ENCODE data around the gene METTL21C. TPM values are rescaled to one million over a fixed set of nuclear protein-coding genes. Genes with fewer than 3 reads are reported as not detected.
A peak's percentile ranks its signal among the peaks of the same experiment; 100 is the strongest.

Gene METTL21C
- total RNA-seq, 2 donors from 2014 or later, result not detected

- peaks cover 26% of the 10 kb centered on the region for H3K36me3 Mint-ChIP-seq
- peaks cover 0 to 4% of the 10 kb centered on the region in 2 donors for H3K4me1 Mint-ChIP-seq (ENCODE audit: low read depth in 2 of 2)
- no peak overlapping the region for H3K27ac Mint-ChIP-seq
- no peaks in the 10 kb centered on the region for H3K9me3 Mint-ChIP-seq
- ATAC-seq (no peak), DNase-seq (ENCODE audit: low spot score) (no peak)
- no peak overlapping the region for H3K4me3 Mint-ChIP-seq
- no peaks in the 10 kb centered on the region for H3K27me3 Mint-ChIP-seq
Observed at GRCh38 chr13:102670130-102670529, 24.7 kb downstream of the METTL21C start.

GRCh38 chr13:102667911-102668310 is 26.9 kb downstream of the METTL21C start:
- Mint-ChIP-seq H3K36me3 (peaks cover 30% of the 10 kb centered on the region), H3K27ac (no peak overlapping the region), H3K4me3 (no peak overlapping the region), H3K27me3 (no peaks in the 10 kb centered on the region), H3K4me1 (ENCODE audit: low read depth in 2 of 2) (peaks cover 0 to 4% of the 10 kb centered on the region in 2 donors), H3K9me3 (no peaks in the 10 kb centered on the region)
- DNase-seq (ENCODE audit: low spot score) (no peak), ATAC-seq (no peak)

DNA sequence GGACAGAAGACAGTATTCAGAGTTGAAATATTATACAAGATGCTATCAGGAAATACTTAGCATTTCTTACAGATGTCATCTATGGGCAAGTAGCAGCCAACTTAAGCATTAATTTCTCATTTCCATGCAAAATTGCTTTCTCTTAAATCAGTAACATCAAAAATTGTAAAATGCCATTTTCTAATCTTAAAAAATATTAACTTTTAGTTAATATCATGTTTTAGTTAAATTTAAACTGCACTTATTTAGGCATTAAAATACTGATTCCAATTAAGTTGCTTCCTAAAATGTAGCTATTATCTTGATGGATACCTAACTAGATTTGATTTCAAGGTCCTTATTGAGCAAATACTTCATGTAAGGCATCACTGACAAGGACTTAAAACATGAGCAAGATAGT is 27.8 kb downstream of the METTL21C start:
- Mint-ChIP-seq H3K27ac (no peak overlapping the region), H3K27me3 (no peaks in the 10 kb centered on the region), H3K4me3 (no peak overlapping the region), H3K36me3 (peaks cover 30% of the 10 kb centered on the region), H3K4me1 (ENCODE audit: low read depth in 2 of 2) (peaks cover 0 to 6% of the 10 kb centered on the region in 2 donors), H3K9me3 (no peaks in the 10 kb centered on the region)
- DNase-seq (ENCODE audit: low spot score) (no peak), ATAC-seq (no peak)

DNA sequence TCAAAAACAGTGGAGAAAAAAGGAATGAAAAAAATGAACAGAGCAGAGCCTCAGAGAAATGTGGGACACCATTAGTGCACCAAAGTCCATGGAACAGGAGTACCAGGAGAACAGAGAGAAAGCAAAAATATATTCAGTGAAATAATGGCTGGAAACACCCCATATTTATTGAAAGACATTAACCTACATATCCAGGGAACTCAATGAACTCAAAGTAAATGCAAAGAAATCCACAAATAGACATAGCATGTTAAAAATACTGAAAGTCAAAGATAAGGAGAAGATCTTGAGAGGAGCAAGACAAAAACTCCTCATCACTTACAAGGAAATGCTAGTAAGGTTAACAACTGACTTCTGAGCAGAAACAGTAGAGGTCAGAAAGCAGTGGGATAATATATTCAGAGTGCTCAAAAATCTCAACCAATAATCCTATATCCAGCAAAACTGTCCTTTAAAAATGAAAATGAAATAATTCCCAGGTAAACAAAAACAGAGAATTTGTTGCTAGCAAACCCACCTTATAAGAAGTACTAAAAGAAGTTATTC is 35.6 kb downstream of the METTL21C start:
- Mint-ChIP-seq H3K27me3 (no peaks in the 10 kb centered on the region), H3K9me3 (no peaks in the 10 kb centered on the region), H3K36me3 (peaks cover 22% of the 10 kb centered on the region), H3K4me3 (no peak overlapping the region), H3K4me1 (ENCODE audit: low read depth in 2 of 2) (peaks cover 0 to 3% of the 10 kb centered on the region in 2 donors), H3K27ac (no peak overlapping the region)
- DNase-seq (ENCODE audit: low spot score) (no peak), ATAC-seq (no peak)

DNA sequence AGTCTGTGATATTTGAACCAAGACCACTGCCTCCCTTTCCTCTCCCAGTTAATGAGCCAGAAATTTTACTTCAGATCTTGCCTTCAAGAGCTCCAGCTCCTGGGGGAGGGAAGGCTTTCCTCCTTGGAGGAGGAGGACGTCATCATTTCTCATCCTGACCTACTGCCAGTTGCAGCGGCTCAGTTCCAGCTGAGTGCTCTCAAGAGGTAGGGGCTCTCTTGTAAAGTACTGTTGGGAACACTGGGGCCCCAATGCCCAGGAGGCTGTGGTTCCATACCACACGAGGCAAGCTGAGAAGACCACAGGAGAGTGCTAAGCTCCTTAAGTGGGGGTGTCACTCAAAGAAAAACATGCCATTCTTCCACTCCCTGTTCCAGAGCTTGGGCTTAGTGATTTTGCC is 36.2 kb downstream of the METTL21C start:
- no peaks in the 10 kb centered on the region for H3K27me3 Mint-ChIP-seq
- no peak for ATAC-seq
- no peak for DNase-seq (ENCODE audit: low spot score)
- peaks cover 18% of the 10 kb centered on the region for H3K36me3 Mint-ChIP-seq
- peaks cover 0 to 3% of the 10 kb centered on the region in 2 donors for H3K4me1 Mint-ChIP-seq (ENCODE audit: low read depth in 2 of 2)
- H3K27ac Mint-ChIP-seq, result no peak overlapping the region
- no peaks in the 10 kb centered on the region for H3K9me3 Mint-ChIP-seq
- no peak overlapping the region for H3K4me3 Mint-ChIP-seq

DNA sequence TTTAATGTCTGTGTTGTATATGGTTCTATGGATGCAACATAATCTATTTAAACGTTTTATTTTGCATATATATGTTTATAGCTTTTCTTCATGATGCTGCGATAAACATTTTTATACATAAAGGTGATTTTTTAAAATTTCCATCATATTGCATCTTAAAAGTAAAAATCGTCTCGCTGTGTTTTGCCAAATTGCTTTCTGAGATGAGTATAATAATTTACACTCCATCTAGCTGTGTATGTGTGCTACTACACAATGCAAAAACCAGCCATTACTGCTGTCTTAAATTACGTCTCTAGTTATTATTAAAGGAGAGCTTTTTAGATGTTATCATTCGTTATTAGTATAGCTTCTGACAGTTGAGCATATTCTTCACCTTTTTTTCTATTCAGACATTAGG is 37.2 kb downstream of the METTL21C start:
- peaks cover 18% of the 10 kb centered on the region for H3K36me3 Mint-ChIP-seq

DNA sequence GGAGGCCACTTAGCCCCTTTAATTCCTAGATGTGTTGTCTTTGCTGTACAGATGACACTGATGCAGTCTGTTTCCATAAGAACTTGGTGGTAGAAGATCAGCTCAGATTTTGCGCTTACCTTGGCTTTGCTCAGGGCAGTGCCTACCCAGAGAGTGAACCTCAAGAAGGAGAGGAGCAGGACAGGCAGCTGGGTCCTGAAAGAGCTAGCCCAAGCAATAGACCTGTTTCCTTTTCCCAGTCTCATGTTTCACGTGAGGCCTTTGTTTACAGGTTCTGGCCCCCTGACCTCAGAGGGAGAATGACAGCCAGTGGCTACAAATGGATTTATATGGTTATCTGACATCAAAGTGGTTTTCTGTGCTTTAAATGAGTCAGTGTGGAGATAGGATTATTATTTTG is 40.1 kb downstream of the METTL21C start:
- Mint-ChIP-seq H3K4me1 (ENCODE audit: low read depth in 2 of 2) (no peaks in the 10 kb centered on the region), H3K4me3 (no peak overlapping the region), H3K27ac (no peak overlapping the region), H3K9me3 (no peaks in the 10 kb centered on the region), H3K27me3 (no peaks in the 10 kb centered on the region), H3K36me3 (peaks cover 18% of the 10 kb centered on the region)
- DNase-seq (ENCODE audit: low spot score) (no peak), ATAC-seq (no peak)

More for the DNA sequence above, 37.2 kb downstream of the METTL21C start:
- ATAC-seq (no peak), DNase-seq (ENCODE audit: low spot score) (no peak)
- H3K4me1 Mint-ChIP-seq (ENCODE audit: low read depth in 2 of 2), result peaks cover 0 to 3% of the 10 kb centered on the region in 2 donors
- no peak overlapping the region for H3K4me3 Mint-ChIP-seq
- no peaks in the 10 kb centered on the region for H3K27me3 Mint-ChIP-seq
- no peaks in the 10 kb centered on the region for H3K9me3 Mint-ChIP-seq
- no peak overlapping the region for H3K27ac Mint-ChIP-seq

DNA sequence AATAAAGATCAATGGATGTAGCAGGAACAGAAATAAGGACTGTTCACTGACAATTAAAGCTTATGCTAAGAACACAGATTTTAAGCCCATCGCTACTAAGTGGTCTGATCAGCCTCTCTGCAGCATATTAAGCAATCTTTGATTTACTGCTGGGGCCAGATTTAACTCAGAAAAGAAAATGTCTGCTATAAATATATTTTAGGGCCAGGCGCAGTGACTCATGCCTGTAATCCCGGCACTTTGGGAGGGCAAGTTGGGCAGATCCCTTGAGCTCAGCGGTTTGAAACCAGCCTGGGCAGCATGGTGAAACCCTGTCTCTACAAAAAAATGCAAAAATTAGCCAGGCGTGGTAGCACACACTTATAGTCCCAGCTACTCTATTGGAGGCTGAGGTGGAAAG is 43.0 kb downstream of the METTL21C start:
- Mint-ChIP-seq H3K27me3 (no peaks in the 10 kb centered on the region), H3K27ac (no peak overlapping the region), H3K36me3 (no peaks in the 10 kb centered on the region), H3K4me1 (ENCODE audit: low read depth in 2 of 2) (no peaks in the 10 kb centered on the region), H3K4me3 (no peak overlapping the region), H3K9me3 (no peaks in the 10 kb centered on the region)
- no peak for ATAC-seq
- no peak for DNase-seq (ENCODE audit: low spot score)

DNA sequence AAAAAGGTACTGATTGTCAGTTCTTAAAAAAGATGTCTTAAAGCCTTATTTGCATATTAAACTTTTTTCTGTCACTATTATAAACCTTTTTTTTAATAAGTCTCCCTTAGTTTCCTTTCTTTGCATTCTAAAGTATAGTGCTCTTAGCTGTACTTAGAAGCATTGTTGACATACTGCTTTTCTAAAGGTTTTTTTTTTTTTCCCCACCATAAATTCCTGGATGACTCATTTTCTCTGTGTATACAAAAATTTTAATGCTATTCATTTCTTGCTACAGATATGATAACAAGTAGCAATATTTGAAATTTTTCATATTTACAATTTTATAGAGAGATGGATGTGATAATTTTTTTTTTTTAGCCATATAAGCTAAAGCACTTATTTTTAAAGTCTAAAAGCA is 43.5 kb downstream of the METTL21C start:
- Mint-ChIP-seq H3K9me3 (no peaks in the 10 kb centered on the region), H3K4me1 (ENCODE audit: low read depth in 2 of 2) (no peaks in the 10 kb centered on the region), H3K4me3 (no peak overlapping the region), H3K27ac (no peak overlapping the region), H3K36me3 (no peaks in the 10 kb centered on the region), H3K27me3 (no peaks in the 10 kb centered on the region)
- ATAC-seq, result no peak
- DNase-seq (ENCODE audit: low spot score), result no peak

DNA sequence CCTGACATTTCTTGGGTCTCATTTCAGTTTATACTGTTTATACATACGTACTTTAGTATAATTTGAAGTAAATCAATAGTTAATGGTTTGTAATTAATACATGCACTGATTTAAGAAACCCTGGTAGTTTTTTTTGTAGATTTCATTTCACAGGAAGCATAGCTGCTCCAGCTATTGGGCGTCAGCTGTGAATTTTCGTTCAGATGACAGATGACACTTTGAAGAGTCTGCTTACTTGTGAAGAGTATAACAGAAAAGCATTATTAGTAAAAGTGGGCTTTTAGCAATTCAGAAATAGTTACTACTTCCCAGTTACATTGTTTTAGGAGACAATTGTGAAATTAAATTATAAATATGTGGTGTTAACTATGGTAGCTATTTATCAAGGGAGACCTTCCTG is 44.4 kb downstream of the METTL21C start:
- ATAC-seq (no peak), DNase-seq (ENCODE audit: low spot score) (no peak)
- Mint-ChIP-seq H3K4me3 (no peak overlapping the region), H3K4me1 (ENCODE audit: low read depth in 2 of 2) (no peaks in the 10 kb centered on the region), H3K27me3 (no peaks in the 10 kb centered on the region), H3K36me3 (no peaks in the 10 kb centered on the region), H3K27ac (peak overlapping the region in 1 of 2 donors; percentile 33), H3K9me3 (no peaks in the 10 kb centered on the region)

DNA sequence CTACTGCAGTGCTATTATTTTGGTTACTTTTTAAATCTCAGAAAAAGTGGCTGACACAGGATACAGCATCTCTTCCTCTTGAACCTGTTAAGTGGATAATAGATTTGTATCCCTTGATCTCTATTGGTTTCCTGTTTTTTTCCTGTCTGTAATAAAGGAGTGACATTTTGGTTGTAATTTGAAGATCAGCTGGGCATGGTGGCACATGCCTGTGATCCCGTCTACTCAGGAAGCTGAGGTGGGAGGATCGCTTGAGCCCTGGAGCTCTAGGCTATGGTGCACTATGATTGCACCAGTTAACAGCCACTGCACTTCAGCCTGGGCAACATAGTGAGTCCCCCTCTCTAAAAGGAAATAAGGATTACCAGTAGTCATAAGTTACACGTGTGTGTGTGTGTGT is 46.8 kb downstream of the METTL21C start:
- Mint-ChIP-seq H3K9me3 (no peaks in the 10 kb centered on the region), H3K4me3 (no peak overlapping the region), H3K4me1 (ENCODE audit: low read depth in 2 of 2) (no peaks in the 10 kb centered on the region), H3K36me3 (peaks cover 4% of the 10 kb centered on the region), H3K27me3 (no peaks in the 10 kb centered on the region), H3K27ac (no peak overlapping the region)
- ATAC-seq (no peak), DNase-seq (ENCODE audit: low spot score) (no peak)

DNA sequence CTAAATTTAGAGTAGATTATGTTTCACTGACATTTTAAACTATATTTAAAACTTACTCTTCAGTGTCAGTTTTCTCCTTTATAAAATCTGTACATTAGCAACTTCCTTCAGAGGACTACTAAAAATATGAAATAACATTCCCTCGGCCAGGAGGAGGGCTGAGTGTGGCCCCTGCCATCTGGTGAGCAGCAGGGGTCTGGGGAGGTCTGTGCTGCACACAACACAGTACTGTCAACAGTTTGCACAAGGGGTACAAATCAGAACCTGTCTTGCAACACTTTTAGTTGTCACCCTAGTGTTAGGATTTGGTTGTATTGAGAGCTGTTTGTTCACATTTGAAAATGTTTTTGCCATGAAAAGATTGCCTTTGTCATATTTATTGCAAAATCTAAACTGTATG is 49.1 kb downstream of the METTL21C start:
- H3K27me3 Mint-ChIP-seq, result no peaks in the 10 kb centered on the region
- DNase-seq (ENCODE audit: low spot score) (no peak), ATAC-seq (no peak)
- no peaks in the 10 kb centered on the region for H3K9me3 Mint-ChIP-seq
- no peak overlapping the region for H3K27ac Mint-ChIP-seq
- H3K4me3 Mint-ChIP-seq, result no peak overlapping the region
- H3K36me3 Mint-ChIP-seq, result peaks cover 4% of the 10 kb centered on the region
- no peaks in the 10 kb centered on the region for H3K4me1 Mint-ChIP-seq (ENCODE audit: low read depth in 2 of 2)

- no peaks in the 10 kb centered on the region for H3K27me3 Mint-ChIP-seq
- H3K27ac Mint-ChIP-seq, result no peak overlapping the region
- H3K4me1 Mint-ChIP-seq (ENCODE audit: low read depth in 2 of 2), result no peaks in the 10 kb centered on the region
- no peak overlapping the region for H3K4me3 Mint-ChIP-seq
- no peak for DNase-seq (ENCODE audit: low spot score)
- H3K9me3 Mint-ChIP-seq, result no peaks in the 10 kb centered on the region
- peaks cover 6% of the 10 kb centered on the region for H3K36me3 Mint-ChIP-seq
- ATAC-seq, result no peak
Observed at GRCh38 chr13:102643656-102644055, 51.2 kb downstream of the METTL21C start.

- H3K9me3 Mint-ChIP-seq, result no peaks in the 10 kb centered on the region
- H3K4me3 Mint-ChIP-seq, result no peak overlapping the region
- peaks cover 0 to under 1% of the 10 kb centered on the region in 2 donors for H3K4me1 Mint-ChIP-seq (ENCODE audit: low read depth in 2 of 2)
- peaks cover 15% of the 10 kb centered on the region for H3K36me3 Mint-ChIP-seq
- ATAC-seq, result no peak
- no peak for DNase-seq (ENCODE audit: low spot score)
- no peaks in the 10 kb centered on the region for H3K27me3 Mint-ChIP-seq
- H3K27ac Mint-ChIP-seq, result no peak overlapping the region
Observed at GRCh38 chr13:102642475-102642874, 52.4 kb downstream of the METTL21C start.

DNA sequence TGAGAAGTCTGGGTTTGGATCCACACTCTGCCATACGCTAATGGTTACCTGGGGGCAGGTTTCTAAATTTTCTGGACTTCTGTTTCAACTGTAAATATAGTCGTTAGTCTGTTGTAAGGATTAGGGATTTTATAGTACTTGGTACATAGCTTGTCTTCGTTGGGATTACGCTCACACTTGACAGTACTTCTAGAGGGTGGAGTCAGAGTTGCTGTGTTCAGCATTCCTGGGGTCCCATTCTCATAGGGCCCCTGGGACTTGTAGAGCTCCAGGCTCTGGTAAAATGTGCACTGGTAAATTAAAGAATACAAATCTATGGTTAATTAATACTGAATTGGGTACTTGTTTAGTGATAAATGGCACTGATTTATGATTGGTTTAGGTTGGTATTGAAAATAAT is 52.8 kb downstream of the METTL21C start:
- H3K27ac Mint-ChIP-seq, result no peak overlapping the region
- DNase-seq (ENCODE audit: low spot score) (no peak), ATAC-seq (no peak)
- no peaks in the 10 kb centered on the region for H3K27me3 Mint-ChIP-seq
- H3K4me3 Mint-ChIP-seq, result no peak overlapping the region
- peaks cover 15% of the 10 kb centered on the region for H3K36me3 Mint-ChIP-seq
- no peaks in the 10 kb centered on the region for H3K9me3 Mint-ChIP-seq
- H3K4me1 Mint-ChIP-seq (ENCODE audit: low read depth in 2 of 2), result peaks cover 0 to 3% of the 10 kb centered on the region in 2 donors
